Loucy (cell line): ENCODE results near the gene CYB561D2.

Experiments used
- H2AFZ ChIP-seq: fragments of 200-600 bp; sonication (generic); 2 replicates; pipeline ENCODE4 v1.6.0; 2016; ENCODE audit warnings: antibody characterized with exemption, mild to moderate bottlenecking, low read length, moderate library complexity
- H3F3A ChIP-seq: fragments of 200-600 bp; 2 replicates; pipeline ENCODE4 v1.6.0; 2016; ENCODE audit warnings: antibody characterized with exemption, low read depth, mild to moderate bottlenecking
- H3K27me3 ChIP-seq: fragments of 200-600 bp; sonication (generic); 2 replicates; pipeline ENCODE4 v1.6.1; 2014; ENCODE audit warnings: low read length, mild to moderate bottlenecking; ENCODE audit not compliant: insufficient read depth, poor library complexity, severe bottlenecking
- H3K36me3 ChIP-seq: fragments of 200-600 bp; sonication (generic); 2 replicates; pipeline ENCODE4 v1.6.1; 2016; ENCODE audit warnings: low read length; ENCODE audit not compliant: insufficient read depth
- H3K4me1 ChIP-seq: fragments of 200-600 bp; sonication (generic); 2 replicates; pipeline ENCODE4 v1.5.1; 2014; ENCODE audit warnings: low read length, mild to moderate bottlenecking; ENCODE audit not compliant: insufficient read depth, poor library complexity, severe bottlenecking
- H3K4me2 ChIP-seq: fragments of 200-600 bp; sonication (generic); 2 replicates; pipeline ENCODE4 v1.6.0; 2014; ENCODE audit warnings: antibody characterized with exemption, low read length, low read depth, mild to moderate bottlenecking; ENCODE audit not compliant: poor library complexity, severe bottlenecking
- H3K4me3 ChIP-seq: fragments of 200-600 bp; sonication (generic); 2 replicates; pipeline ENCODE4 v1.5.1; 2014; ENCODE audit warnings: low read length, mild to moderate bottlenecking, mixed read lengths; ENCODE audit not compliant: poor library complexity, severe bottlenecking
- H3K79me2 ChIP-seq: fragments of 200-600 bp; sonication (generic); 2 replicates; pipeline ENCODE4 v1.6.1; 2014; ENCODE audit warnings: low read length; ENCODE audit not compliant: insufficient read depth
- H3K9ac ChIP-seq: fragments of 200-600 bp; sonication (generic); 2 replicates; pipeline ENCODE4 v1.6.0; 2014; ENCODE audit warnings: mild to moderate bottlenecking, low read depth, low read length, moderate library complexity; ENCODE audit not compliant: poor library complexity, severe bottlenecking
- H3K9me2 ChIP-seq: fragments of 200-600 bp; sonication (generic); replicated peaks from 2 replicates; pipeline ENCODE4 v1.6.1; 2016; ENCODE audit warnings: low read depth, low read length, mixed read lengths
- H3K9me3 ChIP-seq: fragments of 200-600 bp; sonication (generic); 2 replicates; pipeline ENCODE4 v1.6.1; 2014; ENCODE audit warnings: mild to moderate bottlenecking, antibody characterized with exemption, low read length, low read depth; ENCODE audit not compliant: insufficient read depth
- H4K20me1 ChIP-seq: fragments of 200-600 bp; sonication (generic); 2 replicates; pipeline ENCODE4 v1.6.0; 2014; ENCODE audit warnings: antibody characterized with exemption, low read length, mild to moderate bottlenecking; ENCODE audit not compliant: insufficient read depth, poor library complexity, severe bottlenecking
- EZH2phosphoT487 ChIP-seq: fragments of 200-600 bp; IDR thresholded peaks from 2 replicates; pipeline ENCODE4 v1.6.1; 2018; ENCODE audit warnings: antibody characterized with exemption, mild to moderate bottlenecking, moderate library complexity, borderline replicate concordance
- TF ChIP-seq, protein P1 (sequence below): fragments of 200-600 bp; sonication (generic); conservative IDR thresholded peaks from 2 replicates; pipeline ENCODE4 v1.5.1; 2014; ENCODE audit warnings: mild to moderate bottlenecking, antibody characterized with exemption, low read length

CYB561D2 gene

DNA sequence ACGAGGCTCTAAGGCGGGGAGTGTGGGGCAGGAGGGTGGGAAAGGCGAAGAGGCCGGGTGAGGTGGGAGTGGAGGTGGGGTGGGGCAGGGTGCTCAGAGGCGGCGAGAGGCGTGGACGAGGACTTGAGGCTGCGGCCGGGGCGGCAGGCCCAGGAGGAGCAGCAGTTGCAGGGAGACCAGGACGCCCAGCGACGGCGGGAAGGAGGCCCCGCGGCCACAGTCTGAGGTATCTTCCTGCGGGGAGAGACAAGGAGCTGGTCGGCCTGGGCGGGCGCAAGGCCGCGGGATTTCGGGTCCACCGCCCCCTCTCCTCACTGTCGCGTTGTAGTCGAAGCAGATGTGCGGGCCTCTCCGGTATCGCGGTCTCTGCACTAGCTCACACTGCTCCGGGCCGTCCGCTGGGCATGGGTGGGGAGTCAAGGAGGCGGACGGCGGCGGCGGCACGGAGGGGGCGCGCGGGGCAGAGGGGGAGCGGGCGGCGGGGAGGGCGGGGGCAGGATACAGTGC lies 14.0 kb downstream of the CYB561D2 start:
- no peaks in the 10 kb centered on the region for H3K9me2 ChIP-seq
- no peaks in the 10 kb centered on the region for H4K20me1 ChIP-seq
- no peaks in the 10 kb centered on the region for H3K9me3 ChIP-seq
- no peaks in the 10 kb centered on the region for H3K79me2 ChIP-seq
- no peak overlapping the region for H3K9ac ChIP-seq
- TF ChIP-seq EZH2phosphoT487 = no peak
- TF ChIP-seq, protein P1, sequence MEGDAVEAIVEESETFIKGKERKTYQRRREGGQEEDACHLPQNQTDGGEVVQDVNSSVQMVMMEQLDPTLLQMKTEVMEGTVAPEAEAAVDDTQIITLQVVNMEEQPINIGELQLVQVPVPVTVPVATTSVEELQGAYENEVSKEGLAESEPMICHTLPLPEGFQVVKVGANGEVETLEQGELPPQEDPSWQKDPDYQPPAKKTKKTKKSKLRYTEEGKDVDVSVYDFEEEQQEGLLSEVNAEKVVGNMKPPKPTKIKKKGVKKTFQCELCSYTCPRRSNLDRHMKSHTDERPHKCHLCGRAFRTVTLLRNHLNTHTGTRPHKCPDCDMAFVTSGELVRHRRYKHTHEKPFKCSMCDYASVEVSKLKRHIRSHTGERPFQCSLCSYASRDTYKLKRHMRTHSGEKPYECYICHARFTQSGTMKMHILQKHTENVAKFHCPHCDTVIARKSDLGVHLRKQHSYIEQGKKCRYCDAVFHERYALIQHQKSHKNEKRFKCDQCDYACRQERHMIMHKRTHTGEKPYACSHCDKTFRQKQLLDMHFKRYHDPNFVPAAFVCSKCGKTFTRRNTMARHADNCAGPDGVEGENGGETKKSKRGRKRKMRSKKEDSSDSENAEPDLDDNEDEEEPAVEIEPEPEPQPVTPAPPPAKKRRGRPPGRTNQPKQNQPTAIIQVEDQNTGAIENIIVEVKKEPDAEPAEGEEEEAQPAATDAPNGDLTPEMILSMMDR = no peak
- no peaks in the 10 kb centered on the region for H3F3A ChIP-seq
- H3K4me2 ChIP-seq = no peak overlapping the region
- no peaks in the 10 kb centered on the region for H3K36me3 ChIP-seq
- H3K4me3 ChIP-seq = no peak overlapping the region
- no peak overlapping the region for H2AFZ ChIP-seq
- no peaks in the 10 kb centered on the region for H3K27me3 ChIP-seq
- peaks cover 3% of the 10 kb centered on the region for H3K4me1 ChIP-seq

DNA sequence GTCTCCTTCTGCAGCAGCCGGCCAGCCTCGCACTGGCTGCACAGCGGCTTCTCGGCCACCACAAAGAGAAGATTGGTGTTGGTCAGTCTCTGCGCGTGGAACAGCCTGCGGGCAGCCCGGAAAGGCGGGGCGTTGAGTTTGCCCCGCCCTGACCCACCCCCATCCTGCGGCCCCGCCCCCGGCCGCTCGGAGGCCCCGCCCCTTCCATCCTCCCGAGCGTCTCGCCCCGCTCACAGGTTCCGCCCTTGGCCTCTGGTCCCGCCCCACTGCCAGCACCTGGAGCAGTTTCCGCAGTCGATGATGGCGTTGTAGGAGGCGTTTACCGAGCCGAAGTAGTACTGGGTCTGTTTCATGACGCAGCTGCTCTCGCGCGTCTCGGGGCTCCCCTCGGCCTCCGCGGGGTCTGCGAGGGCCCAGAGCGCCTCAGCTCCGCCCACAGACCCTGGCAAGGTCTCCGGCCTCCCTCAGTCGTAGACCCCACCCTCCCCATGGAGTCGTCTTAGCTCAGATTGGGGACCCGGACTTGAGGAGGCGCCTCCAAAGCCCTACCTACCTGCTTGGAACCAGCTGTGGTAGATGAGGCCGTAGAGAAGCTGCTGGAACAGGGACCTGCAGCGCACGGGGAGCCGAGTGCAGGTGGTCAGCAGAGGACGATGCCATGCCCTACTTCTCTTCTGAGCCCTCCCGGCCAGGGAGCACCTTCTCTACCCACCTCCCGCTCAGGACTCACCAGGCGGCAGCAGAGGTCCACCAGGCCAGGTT lies 14.6 kb downstream of the CYB561D2 start:
- Histone ChIP-seq H4K20me1 (no peaks in the 10 kb centered on the region), H3K9me2 (no peaks in the 10 kb centered on the region), H3K36me3 (no peaks in the 10 kb centered on the region), H3K4me2 (peak overlapping the region; percentile 49), H3K27me3 (no peaks in the 10 kb centered on the region), H3K9ac (no peak overlapping the region), H3K4me3 (peak overlapping the region; percentile 65), H3K9me3 (no peaks in the 10 kb centered on the region), H3K4me1 (no peaks in the 10 kb centered on the region), H2AFZ (peak overlapping the region; percentile 32; the same call in 1 of the 2 replicates), H3F3A (no peaks in the 10 kb centered on the region), H3K79me2 (no peaks in the 10 kb centered on the region)
- TF ChIP-seq EZH2phosphoT487 = no peak
- TF ChIP-seq, protein P1 = no peak

DNA sequence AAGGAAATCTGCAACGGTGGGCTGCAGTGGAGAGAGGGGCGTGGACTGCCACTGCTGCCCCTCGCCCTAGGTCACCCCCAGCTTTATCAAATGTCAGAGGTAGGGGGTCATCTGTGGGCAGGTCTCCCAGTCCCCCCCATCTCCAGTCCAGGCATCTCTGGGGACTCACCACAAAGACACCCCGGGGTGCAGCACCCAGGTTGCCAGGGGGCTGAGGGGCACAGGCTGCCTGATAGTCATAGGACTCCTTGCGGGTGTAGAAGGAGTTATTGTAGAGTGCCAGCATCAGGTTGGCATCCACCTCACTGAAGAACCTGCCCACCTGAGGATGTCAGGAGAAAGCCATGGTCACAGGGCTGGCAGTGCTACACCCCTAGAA lies 15.2 kb downstream of the CYB561D2 start:
- Histone ChIP-seq H3K9me2 (no peaks in the 10 kb centered on the region), H3K4me2 (peak overlapping the region; percentile 49), H3K9ac (no peak overlapping the region), H3K4me3 (peak overlapping the region; percentile 65), H3K9me3 (no peaks in the 10 kb centered on the region), H3K36me3 (no peaks in the 10 kb centered on the region), H3F3A (no peaks in the 10 kb centered on the region), H4K20me1 (no peaks in the 10 kb centered on the region), H3K27me3 (no peaks in the 10 kb centered on the region), H3K4me1 (no peaks in the 10 kb centered on the region), H3K79me2 (no peaks in the 10 kb centered on the region), H2AFZ (peak overlapping the region; percentile 32; the same call in 1 of the 2 replicates)
- TF ChIP-seq, protein P1 = no peak
- no peak for TF ChIP-seq EZH2phosphoT487
